ENCODE measurements around the gene YOD1. TPM values are rescaled to one million over a fixed set of nuclear protein-coding genes. Genes with fewer than 3 reads are reported as not detected.

The YOD1 gene
- total RNA-seq, 1 donor from 2014 or later = 5.1 TPM

DNA sequence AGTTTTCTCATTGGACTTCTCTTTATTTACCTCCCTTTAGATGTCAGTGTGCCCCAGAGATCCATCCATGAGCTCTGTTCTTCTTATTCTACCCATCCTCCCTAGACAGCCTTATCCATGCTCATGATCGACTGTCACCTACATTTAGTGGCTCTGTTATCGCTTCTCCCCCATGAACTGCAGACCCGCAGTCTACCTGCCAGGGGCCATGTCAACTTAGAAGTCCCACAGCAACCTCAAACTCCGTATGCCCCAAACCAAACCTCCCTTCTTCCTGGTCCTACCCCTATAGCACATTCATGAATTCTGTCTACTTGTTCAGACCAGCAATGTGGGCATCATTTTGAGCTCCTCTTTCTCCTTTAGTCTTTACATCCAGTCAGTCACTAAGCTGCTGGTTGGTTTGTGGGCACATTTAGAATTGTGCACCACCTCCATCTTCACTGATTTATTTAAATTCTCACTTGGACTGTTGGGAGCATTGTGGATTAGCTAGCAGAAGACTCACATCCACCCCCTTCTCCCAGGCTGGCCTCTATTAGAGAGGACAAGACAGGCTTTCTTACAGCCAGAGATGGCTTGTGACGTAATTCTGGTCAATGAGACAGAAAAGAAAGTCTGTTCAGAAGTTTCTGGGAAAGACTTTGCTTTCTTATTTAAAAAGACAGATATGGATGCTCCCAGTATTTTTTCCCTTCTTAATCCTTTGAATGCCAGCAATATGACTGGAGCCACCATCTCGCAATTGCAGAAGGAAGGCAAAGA lies 37.5 kb downstream of the YOD1 start:
- no peak for DNase-seq (ENCODE audit: extremely low read depth, low read depth, low spot score)

DNA sequence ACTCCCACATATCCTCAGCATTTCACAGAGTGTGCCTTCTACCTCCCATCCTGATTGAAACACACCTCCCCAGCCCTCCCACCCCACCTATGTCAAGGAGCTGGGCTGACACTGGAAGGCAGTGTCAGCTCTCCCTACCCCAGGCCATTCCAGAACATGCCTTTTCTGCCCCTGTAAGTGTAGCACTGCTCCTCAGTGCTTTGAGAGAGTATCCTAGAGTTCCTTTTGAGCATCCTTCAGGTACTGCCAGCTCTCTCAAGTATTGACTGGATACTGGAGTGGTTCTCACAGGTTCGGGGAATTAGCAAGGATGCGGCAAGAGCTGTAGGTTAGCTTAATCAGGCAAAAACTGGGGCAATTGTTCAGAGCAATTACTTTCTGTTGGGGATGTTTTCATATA lies 40.3 kb downstream of the YOD1 start:
- DNase-seq (ENCODE audit: extremely low read depth, low read depth, low spot score) = no peak

DNA sequence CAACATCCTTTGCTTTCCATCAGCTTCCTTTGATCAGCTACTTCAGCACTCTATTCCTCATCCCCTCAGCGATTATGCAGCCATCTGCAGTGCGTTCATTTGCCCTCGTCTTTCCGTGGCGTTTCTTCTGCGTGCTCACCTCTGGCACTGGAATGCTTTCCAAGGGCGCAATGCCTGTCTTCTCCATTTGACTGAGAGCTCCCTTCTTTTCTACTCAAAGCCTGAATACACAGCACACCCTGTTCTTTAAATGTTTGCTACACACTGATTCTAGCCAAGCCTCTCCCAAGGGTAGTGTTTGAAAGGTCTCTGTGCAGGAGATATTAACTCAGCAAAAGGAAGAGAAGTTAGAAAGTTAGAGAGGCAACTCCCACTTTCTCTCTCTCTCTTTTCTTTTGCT lies 41.1 kb downstream of the YOD1 start:
- no peak for DNase-seq (ENCODE audit: extremely low read depth, low read depth, low spot score)

DNA sequence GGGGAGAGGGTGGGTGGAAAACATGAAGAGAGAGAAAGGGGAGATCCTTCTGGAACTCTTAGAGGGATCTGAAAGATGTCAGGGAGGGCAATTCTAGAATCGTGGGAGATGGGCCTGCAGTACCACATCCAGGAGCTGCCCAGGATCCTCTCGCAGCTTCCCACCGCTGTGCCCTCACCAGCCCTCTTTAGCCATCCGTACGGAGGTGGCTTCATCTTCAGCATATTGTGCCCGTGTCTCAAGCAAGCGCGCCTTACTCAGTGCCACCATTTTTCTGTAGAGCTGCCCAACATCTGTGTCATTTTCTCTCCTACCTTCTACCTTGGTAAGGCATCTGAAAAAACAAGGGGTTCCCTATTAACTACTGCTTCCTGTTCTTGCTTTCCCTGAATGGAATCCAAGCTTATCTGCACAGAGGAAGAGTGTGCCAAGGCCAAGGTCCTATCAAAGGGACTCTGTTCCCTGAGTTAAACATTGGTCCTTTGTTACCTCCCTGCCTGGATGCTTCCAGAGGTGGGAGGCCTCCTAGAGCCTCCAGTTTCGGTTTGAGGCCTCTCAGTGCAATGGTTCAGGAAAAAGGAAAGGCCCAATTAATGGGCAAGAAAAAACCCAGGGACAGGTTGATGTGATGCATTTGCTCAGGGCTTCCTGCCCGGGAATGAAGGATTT lies 41.7 kb downstream of the YOD1 start:
- DNase-seq (ENCODE audit: extremely low read depth, low read depth, low spot score) = no peak

DNA sequence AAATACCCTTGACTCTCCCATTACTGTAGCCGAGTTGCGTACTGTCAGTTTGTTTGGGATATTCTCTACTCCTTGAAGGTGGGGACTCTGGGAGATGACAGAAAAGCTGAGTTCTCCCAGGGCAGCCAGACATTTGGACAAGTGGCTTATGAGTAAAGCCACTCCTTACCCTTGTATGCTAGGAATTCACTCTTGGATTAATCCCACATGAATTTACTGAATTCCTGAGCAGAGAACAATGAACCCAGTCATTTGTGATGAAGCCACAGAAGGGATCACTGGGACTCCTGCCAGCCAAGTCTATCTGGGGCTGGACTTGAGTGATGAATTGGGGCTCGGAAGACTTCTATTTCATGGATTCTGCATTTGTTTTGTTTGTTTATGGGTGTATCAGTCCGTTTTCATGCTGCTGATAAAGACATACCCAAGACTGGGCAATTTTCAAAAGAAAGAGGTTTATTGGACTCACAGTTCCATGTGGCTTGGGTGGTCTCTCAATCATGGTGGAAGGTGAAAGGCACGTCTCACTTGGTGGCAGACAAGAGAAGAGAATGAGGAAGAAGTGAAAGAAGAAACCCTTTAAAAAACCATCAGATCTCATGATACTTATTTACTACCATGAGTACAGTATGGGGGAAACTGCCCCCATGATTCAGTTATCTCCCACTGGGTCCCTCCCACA lies 43.5 kb downstream of the YOD1 start:
- DNase-seq (ENCODE audit: extremely low read depth, low read depth, low spot score) = no peak

DNA sequence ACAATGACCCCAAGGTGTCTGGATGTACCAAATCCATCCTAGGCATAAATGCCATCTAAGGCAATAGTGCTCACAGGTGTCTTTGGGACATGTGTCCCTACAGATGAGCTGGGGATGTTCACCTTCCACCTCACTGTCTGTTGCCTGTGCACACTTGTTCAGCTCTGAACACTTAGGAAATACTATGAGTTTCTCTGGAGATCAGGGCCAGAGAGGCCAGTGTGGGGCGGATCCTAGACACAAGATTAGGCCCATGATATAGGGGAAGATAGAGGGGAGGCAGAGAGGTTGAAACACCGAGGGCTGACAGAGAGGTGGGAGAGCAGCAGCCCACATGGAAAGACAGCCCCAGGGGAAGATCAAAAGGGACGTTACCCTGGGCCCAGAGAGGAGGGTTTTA lies 44.1 kb downstream of the YOD1 start:
- no peak for DNase-seq (ENCODE audit: extremely low read depth, low read depth, low spot score)

DNA sequence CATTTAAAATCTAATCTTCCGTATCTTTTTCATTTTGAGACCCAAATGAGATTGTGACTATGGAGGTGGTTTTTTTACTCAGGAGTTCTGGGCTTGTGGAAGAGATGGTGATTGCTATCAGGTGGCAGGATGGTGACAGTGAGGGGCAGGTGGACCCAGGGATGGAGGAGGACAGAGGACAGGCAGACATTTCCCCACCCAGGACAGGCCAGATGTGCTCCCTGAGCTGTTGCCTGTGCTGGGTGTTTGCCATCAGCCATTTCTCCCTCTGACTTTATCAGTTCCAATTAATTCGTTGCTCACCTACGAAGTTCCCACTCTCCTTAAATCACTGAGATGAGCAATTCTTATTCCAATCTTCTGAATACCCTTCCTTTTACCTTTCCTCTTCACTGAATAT lies 44.9 kb downstream of the YOD1 start:
- DNase-seq (ENCODE audit: extremely low read depth, low read depth, low spot score) = no peak

DNA sequence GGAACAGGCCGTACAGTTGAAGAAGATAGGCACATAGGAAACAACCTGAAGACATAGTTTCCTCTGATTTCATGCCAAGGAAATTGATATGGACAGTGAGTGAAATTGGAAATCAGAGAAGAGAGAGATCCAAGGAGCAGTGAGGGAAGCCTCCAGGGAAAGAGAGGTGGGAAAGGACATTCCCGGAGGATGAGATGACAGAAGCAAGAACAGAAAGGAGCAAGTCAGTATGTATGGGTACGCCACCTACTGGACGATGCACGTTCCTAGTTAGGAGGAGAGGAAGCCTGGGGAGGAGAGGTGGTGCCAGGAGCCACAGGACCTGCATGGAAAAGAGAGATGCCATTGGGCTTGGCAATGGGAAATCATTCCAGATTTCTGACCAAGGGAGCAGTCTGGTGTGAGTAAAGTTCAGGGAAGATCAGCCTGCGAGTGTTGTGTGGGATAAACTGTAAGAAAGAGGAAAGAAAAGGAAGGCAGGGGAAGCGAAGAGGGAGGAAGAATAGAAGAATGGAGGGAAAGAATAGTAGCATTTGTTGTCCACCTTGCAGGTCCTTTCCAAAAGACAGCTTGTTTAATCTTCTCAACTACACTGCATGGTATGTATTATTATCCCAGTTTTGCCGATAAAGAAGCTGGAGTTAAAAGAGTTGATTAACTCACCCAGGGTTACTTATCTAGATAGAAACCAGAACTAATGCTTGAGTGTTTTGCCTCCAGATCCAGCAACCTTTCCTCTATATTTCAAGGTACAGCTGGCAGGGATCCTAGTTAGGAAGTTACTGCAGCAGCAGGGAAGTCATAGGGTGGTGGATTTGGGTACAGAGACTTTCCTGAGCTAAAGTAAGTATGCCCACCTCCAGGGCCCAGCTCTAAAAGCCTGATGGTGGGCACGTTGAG lies 45.8 kb downstream of the YOD1 start:
- DNase-seq (ENCODE audit: extremely low read depth, low read depth, low spot score) = no peak

DNA sequence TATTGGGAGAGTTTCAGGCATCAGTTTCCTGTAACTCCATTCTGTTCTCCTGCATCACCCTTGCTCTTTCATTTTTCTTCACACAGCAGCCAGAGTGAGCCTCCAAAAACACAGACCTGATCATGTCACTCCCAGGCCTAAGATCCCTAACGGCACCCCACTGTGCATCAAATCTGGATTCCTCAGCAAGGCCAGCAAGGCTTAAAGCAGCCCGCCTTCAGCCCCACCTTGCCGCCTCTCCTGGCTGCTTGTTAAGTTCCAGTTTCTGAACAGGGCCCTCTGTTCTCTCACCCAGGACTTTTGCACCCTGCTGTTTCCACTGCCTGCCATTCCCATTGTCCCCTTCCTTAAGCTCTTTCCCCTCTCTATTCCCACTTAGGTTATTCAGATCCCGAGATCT lies 47.8 kb downstream of the YOD1 start:
- DNase-seq (ENCODE audit: extremely low read depth, low read depth, low spot score) = no peak

DNA sequence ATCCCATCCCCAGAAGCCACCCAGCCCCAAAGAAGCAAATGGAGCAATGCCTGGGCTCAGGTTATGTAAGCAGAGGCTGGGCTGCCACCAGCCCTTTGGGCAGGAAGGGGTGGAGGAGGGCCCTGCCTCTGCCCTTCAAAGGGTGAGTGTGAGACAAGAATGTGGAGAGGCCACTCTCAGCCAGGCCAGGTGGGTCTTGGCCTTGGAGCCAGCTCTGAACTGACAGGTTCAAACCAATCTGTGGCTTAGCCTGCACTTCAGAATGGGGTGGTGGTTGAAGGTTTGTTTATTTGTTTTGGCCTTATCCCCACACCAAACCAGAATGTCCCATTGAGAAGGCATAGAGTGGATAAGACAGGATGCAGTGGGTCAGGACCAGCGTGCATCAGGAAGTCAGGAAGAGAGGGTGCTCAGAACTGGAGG lies 48.3 kb downstream of the YOD1 start:
- no peak for DNase-seq (ENCODE audit: extremely low read depth, low read depth, low spot score)

DNA sequence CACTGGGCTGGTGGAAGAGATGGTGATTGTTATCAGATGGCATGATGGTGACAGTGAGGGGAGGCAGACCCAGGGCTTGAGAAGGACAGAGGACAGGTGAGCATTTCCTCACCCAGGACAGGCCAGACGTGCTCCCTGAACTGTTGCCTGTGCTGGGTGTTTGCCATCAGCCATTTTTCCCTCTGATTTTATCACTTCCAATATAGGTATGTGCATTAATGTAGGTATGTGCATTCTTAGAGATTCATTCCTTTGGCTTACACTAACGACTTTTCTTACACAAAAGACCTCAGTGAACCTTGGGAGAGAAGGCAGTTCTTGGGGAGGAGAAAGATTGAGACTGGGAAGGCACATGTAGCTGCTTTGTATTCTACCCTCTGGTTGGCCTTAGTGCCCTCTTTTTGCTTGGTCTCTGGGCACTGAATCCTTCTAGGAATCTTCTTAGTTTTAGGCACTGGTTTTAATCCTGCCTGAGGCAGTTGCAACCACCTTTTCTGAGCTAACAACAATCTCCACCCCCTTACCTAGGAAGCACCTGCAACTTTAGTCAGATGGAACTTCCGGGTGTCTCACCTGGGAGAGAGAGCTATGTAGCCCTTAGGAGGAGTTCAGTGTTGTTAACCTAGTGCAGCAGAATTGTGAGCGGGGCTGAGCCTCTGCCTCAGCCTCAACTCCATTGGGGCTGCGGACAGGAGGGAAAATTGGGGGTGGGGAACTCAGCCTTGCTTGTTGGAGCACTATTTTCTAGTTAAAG lies 49.3 kb downstream of the YOD1 start:
- DNase-seq (ENCODE audit: extremely low read depth, low read depth, low spot score) = no peak

DNA sequence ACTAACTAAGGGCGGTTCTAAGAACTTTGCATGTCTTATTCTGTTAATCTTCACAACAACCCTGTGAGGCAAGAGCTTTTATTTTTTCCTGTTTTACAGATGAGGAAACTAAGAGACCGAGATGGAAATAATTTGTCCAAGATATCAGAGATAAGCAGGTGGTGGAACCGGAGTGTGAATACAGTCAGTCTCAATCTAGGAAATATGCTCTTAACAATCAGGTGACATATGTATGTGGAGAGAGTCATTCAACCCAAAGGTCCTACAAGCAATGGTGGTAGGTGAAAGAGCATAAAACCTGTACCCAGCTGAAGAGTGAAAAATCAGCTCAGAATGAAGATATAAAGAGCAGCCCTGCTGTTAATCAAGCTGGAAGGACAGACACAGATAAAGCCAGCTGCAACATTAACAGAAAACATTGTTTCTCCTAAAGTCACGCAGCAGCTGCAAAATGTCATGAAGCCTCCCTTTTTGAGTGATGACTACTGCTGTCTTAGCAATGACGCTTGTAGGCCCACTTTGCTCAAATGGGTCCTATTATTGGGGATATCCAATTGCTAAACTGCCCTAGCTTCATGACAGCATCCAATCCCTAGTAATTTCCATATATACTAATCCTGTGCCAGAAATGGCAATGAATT lies 50.2 kb downstream of the YOD1 start:
- DNase-seq (ENCODE audit: extremely low read depth, low read depth, low spot score) = no peak

DNA sequence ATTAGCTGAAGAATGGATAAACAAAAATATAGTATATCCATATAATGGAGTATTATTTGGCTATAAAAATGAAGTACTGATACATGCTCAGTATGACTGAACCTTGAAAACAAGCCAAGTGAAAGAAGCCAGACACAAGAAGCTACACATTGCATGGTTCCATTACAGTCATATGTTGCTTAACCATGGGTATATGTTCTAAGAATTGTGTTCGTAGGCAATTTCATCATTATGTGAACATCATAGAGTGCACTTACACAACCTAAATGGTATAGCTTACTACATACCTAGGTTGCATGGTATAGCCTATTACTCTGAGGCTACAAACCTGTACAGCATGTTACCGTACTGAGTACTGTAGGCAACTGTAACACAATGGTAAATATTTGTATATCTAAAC lies 52.2 kb downstream of the YOD1 start:
- no peak for DNase-seq (ENCODE audit: extremely low read depth, low read depth, low spot score)

Other genes starting within 250 kb of the YOD1 start
- not detected in 2 replicates for gene IL20, start 185.6 kb downstream of the YOD1 start, total RNA-seq
- not detected in 2 replicates for gene IL24, start 153.8 kb downstream of the YOD1 start, total RNA-seq
- 1.1 TPM in 1 of 2 replicates, not detected in the other for gene FCMR, start 129.3 kb downstream of the YOD1 start, total RNA-seq
- not detected in 2 replicates for gene PIGR, start 104.7 kb downstream of the YOD1 start, total RNA-seq
- gene FCAMR, start 80.7 kb downstream of the YOD1 start, total RNA-seq = not detected in 2 replicates
- 0.53 TPM in 1 of 2 replicates, not detected in the other for gene C1orf116, start 18.5 kb downstream of the YOD1 start, total RNA-seq
- gene PFKFB2, start 2.1 kb upstream of the YOD1 start, total RNA-seq = 1.2 and 2.8 TPM in 2 replicates
- not detected in 2 replicates for gene C4BPB, start 37.7 kb upstream of the YOD1 start, total RNA-seq
- gene C4BPA, start 53.0 kb upstream of the YOD1 start, total RNA-seq = not detected in 2 replicates